ENCODE results near the gene ATF7IP. TPM values are rescaled to one million over a fixed set of nuclear protein-coding genes. Genes with fewer than 3 reads are reported as not detected.
A peak's percentile ranks its signal among the peaks of the same experiment; 100 is the strongest.
"Not testable (repeated sequence)": the region's sequence is repeated elsewhere in the genome, so short reads cannot be mapped to it uniquely, and the experiment has no call there.

The ATF7IP gene
- total RNA-seq, 1 donor, result 33.2 TPM

- H3K4me3 ChIP-seq (ENCODE audit: low read depth, low read length), result no peak overlapping the region
- no peak for DNase-seq (ENCODE audit: low read depth)
- no peak for TF ChIP-seq CTCF (IDR thresholded peaks at IDR 0.05; ENCODE audit: insufficient read depth, low read depth, low read length)
These were observed 29.7 kb downstream of the ATF7IP start for GRCh38 chr12:14395074-14395778.

- TF ChIP-seq CTCF (IDR thresholded peaks at IDR 0.05; ENCODE audit: insufficient read depth, low read depth, low read length), result no peak
- peak; percentile 39 for DNase-seq (ENCODE audit: low read depth)
- no peak overlapping the region for H3K4me3 ChIP-seq (ENCODE audit: low read depth, low read length)
These were observed 30.6 kb downstream of the ATF7IP start for GRCh38 chr12:14396071-14396470.

- H3K4me3 ChIP-seq (ENCODE audit: low read depth, low read length), result no peak overlapping the region
- TF ChIP-seq CTCF (IDR thresholded peaks at IDR 0.05; ENCODE audit: insufficient read depth, low read depth, low read length), result no peak
- DNase-seq (ENCODE audit: low read depth), result peak; percentile 48
These were observed 34.4 kb downstream of the ATF7IP start for GRCh38 chr12:14399871-14400270.

GRCh38 chr12:14400599-14400998, 35.1 kb downstream of the ATF7IP start:
- TF ChIP-seq CTCF (IDR thresholded peaks at IDR 0.05; ENCODE audit: insufficient read depth, low read depth, low read length), result no peak
- no peak overlapping the region for H3K4me3 ChIP-seq (ENCODE audit: low read depth, low read length)
- DNase-seq (ENCODE audit: low read depth), result no peak

GRCh38 chr12:14401267-14401666, 35.8 kb downstream of the ATF7IP start:
- H3K4me3 ChIP-seq (ENCODE audit: low read depth, low read length); DNase-seq (ENCODE audit: low read depth): not testable (repeated sequence)

GRCh38 chr12:14402697-14403096, 37.2 kb downstream of the ATF7IP start:
- H3K4me3 ChIP-seq (ENCODE audit: low read depth, low read length), result no peak overlapping the region
- no peak for TF ChIP-seq CTCF (IDR thresholded peaks at IDR 0.05; ENCODE audit: insufficient read depth, low read depth, low read length)
- DNase-seq (ENCODE audit: low read depth), result no peak

GRCh38 chr12:14403293-14403692, 37.8 kb downstream of the ATF7IP start:
- no peak for DNase-seq (ENCODE audit: low read depth)
- TF ChIP-seq CTCF (IDR thresholded peaks at IDR 0.05; ENCODE audit: insufficient read depth, low read depth, low read length), result no peak
- no peak overlapping the region for H3K4me3 ChIP-seq (ENCODE audit: low read depth, low read length)

Measured in fibroblast of villous mesenchyme (primary cell).